Measurements from ENCODE around the gene PHLDA2. TPM values are rescaled to one million over a fixed set of nuclear protein-coding genes. Genes with fewer than 3 reads are reported as not detected.

The PHLDA2 gene
- total and polyA plus RNA-seq, 2 donors from 2014 or later, result 9.0 to 19.7 TPM

DNA sequence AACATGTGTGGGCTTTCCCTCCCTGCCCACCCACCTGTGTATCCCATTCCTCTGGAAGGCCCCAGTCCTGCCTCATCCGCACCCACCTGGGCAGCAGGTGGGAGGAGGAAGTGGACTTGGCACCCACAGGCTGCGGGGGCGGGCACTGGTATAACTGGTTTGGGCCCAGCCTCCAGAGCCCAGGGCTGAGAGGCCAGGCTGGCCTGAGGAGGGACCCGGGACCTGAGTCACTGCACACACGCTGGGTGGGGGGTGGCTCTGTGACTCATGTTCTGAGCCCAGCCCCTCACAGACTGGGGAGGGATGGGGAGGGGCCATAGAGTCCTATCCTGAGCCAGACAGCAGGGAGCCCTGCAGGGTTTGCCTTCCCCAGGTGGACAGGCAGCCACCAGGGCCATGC is 16.7 kb downstream of the PHLDA2 start:
- H3K27ac ChIP-seq (ENCODE audit: low read depth in 2 of 2, low read length in 2 of 2), result peak overlapping the region; percentile 81 to 89
- H3K36me3 ChIP-seq (ENCODE audit: control insufficient read depth in 2 of 3, insufficient read depth in 3 of 3, low read length in 3 of 3), result no peaks in the 10 kb centered on the region
- peak overlapping the region in 1 of 3 donors; percentile 15 for H3K9ac ChIP-seq (ENCODE audit: low read length in 3 of 3)
- no peaks in the 10 kb centered on the region for H3K27me3 ChIP-seq (ENCODE audit: control insufficient read depth, insufficient read depth, low read length)
- intact Hi-C loops (cut with DNase I), result no loop called here
- no peaks in the 10 kb centered on the region for H3K9me3 ChIP-seq (ENCODE audit: control insufficient read depth in 2 of 3, insufficient read depth in 1 of 3, low read length in 3 of 3)
- FAIRE-seq (no peak), DNase-seq (peak; percentile 58 to 97 (median 78))
- no peak overlapping the region for H3K4me3 ChIP-seq (ENCODE audit: low read length in 3 of 3)
- TF ChIP-seq, protein P1, sequence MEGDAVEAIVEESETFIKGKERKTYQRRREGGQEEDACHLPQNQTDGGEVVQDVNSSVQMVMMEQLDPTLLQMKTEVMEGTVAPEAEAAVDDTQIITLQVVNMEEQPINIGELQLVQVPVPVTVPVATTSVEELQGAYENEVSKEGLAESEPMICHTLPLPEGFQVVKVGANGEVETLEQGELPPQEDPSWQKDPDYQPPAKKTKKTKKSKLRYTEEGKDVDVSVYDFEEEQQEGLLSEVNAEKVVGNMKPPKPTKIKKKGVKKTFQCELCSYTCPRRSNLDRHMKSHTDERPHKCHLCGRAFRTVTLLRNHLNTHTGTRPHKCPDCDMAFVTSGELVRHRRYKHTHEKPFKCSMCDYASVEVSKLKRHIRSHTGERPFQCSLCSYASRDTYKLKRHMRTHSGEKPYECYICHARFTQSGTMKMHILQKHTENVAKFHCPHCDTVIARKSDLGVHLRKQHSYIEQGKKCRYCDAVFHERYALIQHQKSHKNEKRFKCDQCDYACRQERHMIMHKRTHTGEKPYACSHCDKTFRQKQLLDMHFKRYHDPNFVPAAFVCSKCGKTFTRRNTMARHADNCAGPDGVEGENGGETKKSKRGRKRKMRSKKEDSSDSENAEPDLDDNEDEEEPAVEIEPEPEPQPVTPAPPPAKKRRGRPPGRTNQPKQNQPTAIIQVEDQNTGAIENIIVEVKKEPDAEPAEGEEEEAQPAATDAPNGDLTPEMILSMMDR (IDR thresholded peaks at IDR 0.05; ENCODE audit: borderline replicate concordance, extremely low read depth, insufficient read depth), result no peak
- H3K4me1 ChIP-seq (ENCODE audit: control insufficient read depth in 2 of 3, insufficient read depth in 2 of 3, low read depth in 1 of 3, low read length in 3 of 3), result peaks cover 0 to 16% (median 0%) of the 10 kb centered on the region in 3 donors

- DNase-seq, result no peak
- TF ChIP-seq, protein P1 (IDR thresholded peaks at IDR 0.05; ENCODE audit: borderline replicate concordance, extremely low read depth, insufficient read depth), result no peak
- Histone ChIP-seq H3K4me3 (ENCODE audit: low read length in 3 of 3) (no peak overlapping the region), H3K27me3 (ENCODE audit: control insufficient read depth, insufficient read depth, low read length) (no peaks in the 10 kb centered on the region), H3K27ac (ENCODE audit: low read depth in 2 of 2, low read length in 2 of 2) (peak overlapping the region; percentile 81 to 89), H3K9ac (ENCODE audit: low read length in 3 of 3) (no peak overlapping the region), H3K9me3 (ENCODE audit: control insufficient read depth in 2 of 3, insufficient read depth in 1 of 3, low read length in 3 of 3) (no peaks in the 10 kb centered on the region), H3K4me1 (ENCODE audit: control insufficient read depth in 2 of 3, insufficient read depth in 2 of 3, low read depth in 1 of 3, low read length in 3 of 3) (peaks cover 0 to 16% (median 0%) of the 10 kb centered on the region in 3 donors), H3K36me3 (ENCODE audit: control insufficient read depth in 2 of 3, insufficient read depth in 3 of 3, low read length in 3 of 3) (no peaks in the 10 kb centered on the region)
- no peak for FAIRE-seq
- intact Hi-C loops (cut with DNase I), result no loop called here
These were observed 17.3 kb downstream of the PHLDA2 start for GRCh38 chr11:2911785-2912391.

DNA sequence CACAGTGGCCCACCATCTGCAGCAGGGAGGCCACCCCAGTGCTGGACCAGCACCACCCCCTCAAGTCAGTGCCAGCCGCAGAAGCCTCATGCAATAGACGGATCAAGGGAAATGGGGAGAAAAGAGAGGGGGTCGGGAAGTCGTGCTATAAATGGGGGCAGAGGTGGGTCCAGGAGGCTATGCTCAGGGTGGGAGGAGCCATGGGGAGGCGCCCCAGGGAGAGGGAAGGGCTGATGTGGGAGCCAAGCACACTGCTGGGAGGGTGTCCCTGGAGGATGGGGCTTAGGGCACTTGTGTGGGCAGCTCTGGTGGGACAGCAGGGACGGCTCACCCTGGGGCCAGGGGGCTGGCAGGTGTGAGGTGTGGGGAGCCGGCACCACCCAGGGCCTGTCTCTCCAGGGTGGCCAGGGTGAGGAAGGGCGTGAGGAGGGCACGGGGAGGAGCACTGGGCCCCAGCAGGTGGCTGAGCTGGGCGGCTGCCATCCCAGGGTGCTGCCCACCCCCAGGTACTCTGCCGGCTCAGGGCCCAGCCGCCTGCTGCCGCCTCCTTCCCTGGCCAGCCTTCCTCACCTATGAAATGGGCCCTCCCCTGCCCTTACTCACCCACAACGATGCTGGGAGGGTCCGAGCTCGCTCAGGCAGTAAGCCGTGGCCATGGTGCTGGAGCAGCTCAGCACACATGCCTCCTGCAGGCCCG is 18.0 kb downstream of the PHLDA2 start:
- no peak for DNase-seq
- FAIRE-seq, result no peak
- TF ChIP-seq, protein P1 (IDR thresholded peaks at IDR 0.05; ENCODE audit: borderline replicate concordance, extremely low read depth, insufficient read depth), result no peak

More for the DNA sequence above, 18.0 kb downstream of the PHLDA2 start:
- Histone ChIP-seq H3K9ac (ENCODE audit: low read length in 3 of 3) (no peak overlapping the region), H3K4me3 (ENCODE audit: low read length in 3 of 3) (no peak overlapping the region), H3K9me3 (ENCODE audit: control insufficient read depth in 2 of 3, insufficient read depth in 1 of 3, low read length in 3 of 3) (no peaks in the 10 kb centered on the region), H3K27ac (ENCODE audit: low read depth in 2 of 2, low read length in 2 of 2) (peak overlapping the region; percentile 81 to 89), H3K4me1 (ENCODE audit: control insufficient read depth in 2 of 3, insufficient read depth in 2 of 3, low read depth in 1 of 3, low read length in 3 of 3) (peaks cover 0 to 16% (median 0%) of the 10 kb centered on the region in 3 donors), H3K27me3 (ENCODE audit: control insufficient read depth, insufficient read depth, low read length) (no peaks in the 10 kb centered on the region), H3K36me3 (ENCODE audit: control insufficient read depth in 2 of 3, insufficient read depth in 3 of 3, low read length in 3 of 3) (no peaks in the 10 kb centered on the region)
- intact Hi-C loops (cut with DNase I), result no loop called here
